Rectal smooth muscle tissue (tissue), 1 donor: Measurements from ENCODE around the gene TERB1.

ENCODE experiments used
- H3K27ac ChIP-seq: one replicate; pipeline ENCODE4 v1.7.0; 2013; ENCODE audit warnings: low read depth, low read length, inconsistent platforms
- H3K27me3 ChIP-seq: one replicate; pipeline ENCODE4 v1.7.0; 2013; ENCODE audit warnings: low read length; ENCODE audit not compliant: control insufficient read depth, insufficient read depth
- H3K36me3 ChIP-seq: one replicate; pipeline ENCODE4 v1.7.0; 2013; ENCODE audit warnings: low read length; ENCODE audit not compliant: control insufficient read depth, insufficient read depth
- H3K4me1 ChIP-seq: one replicate; pipeline ENCODE4 v1.7.0; 2013; ENCODE audit warnings: low read length; ENCODE audit not compliant: control insufficient read depth, insufficient read depth
- H3K4me3 ChIP-seq: one replicate; pipeline ENCODE4 v1.7.0; 2013; ENCODE audit warnings: low read length
- H3K9ac ChIP-seq: one replicate; pipeline ENCODE4 v1.7.0; 2013; ENCODE audit warnings: low read length

Gene TERB1

DNA sequence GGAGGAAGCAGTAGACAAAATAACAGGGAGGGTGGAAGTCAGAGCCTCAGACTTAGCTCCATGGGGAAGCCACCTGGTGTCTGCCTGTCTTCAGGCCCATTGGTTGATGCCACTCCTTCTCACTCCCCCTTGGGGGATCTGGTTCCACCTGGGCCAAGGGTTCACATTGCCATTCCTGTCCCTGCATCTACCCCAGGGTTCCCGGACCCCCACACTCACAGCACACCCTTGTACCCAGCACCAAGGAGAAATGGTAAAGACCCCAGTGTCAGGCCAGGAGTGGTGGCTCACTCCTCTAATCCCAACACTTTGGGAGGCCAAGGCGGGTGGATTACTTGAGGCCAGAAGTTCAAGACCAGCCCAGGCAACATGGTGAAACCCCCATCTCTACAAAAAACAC is 41.8 kb upstream of the TERB1 start:
- Histone ChIP-seq H3K9ac (no peak overlapping the region), H3K27me3 (peaks cover 10% of the 10 kb centered on the region), H3K4me3 (no peak overlapping the region), H3K36me3 (no peaks in the 10 kb centered on the region), H3K4me1 (no peaks in the 10 kb centered on the region), H3K27ac (no peak overlapping the region)

GRCh38 chr16:66842765-66843164 is 41.4 kb upstream of the TERB1 start:
- Histone ChIP-seq H3K9ac (no peak overlapping the region), H3K4me1 (no peaks in the 10 kb centered on the region), H3K27ac (no peak overlapping the region), H3K4me3 (no peak overlapping the region), H3K27me3 (peaks cover 10% of the 10 kb centered on the region), H3K36me3 (no peaks in the 10 kb centered on the region)

DNA sequence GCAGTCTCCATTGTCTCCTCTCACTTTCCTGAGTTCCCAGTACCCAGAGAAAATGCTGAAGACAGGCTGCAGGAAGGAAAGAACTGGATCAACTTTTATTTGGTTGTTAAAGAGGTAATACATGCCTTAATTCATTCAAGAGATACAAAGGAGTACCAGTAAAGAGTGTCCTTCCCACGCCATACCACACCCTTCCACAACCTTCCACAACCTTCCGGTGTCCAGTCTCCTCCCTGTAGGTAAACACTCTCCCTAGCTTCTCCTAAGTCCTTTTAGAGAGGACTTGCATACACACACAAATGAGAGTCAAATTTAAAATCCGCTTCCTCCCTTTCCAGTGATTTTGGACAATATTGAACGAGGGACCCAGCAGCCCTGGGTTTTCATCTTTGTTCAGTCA is 40.0 kb upstream of the TERB1 start:
- Histone ChIP-seq H3K36me3 (no peaks in the 10 kb centered on the region), H3K4me1 (no peaks in the 10 kb centered on the region), H3K27me3 (peaks cover 10% of the 10 kb centered on the region), H3K4me3 (no peak overlapping the region), H3K27ac (no peak overlapping the region), H3K9ac (no peak overlapping the region)

GRCh38 chr16:66840883-66841282 is 39.5 kb upstream of the TERB1 start:
- H3K27ac ChIP-seq: no peak overlapping the region
- H3K4me3 ChIP-seq: no peak overlapping the region
- H3K36me3 ChIP-seq: no peaks in the 10 kb centered on the region
- no peaks in the 10 kb centered on the region for H3K4me1 ChIP-seq
- H3K9ac ChIP-seq: no peak overlapping the region
- H3K27me3 ChIP-seq: peaks cover 10% of the 10 kb centered on the region

- Histone ChIP-seq H3K27ac (no peak overlapping the region), H3K4me1 (peaks cover 3% of the 10 kb centered on the region), H3K36me3 (no peaks in the 10 kb centered on the region), H3K27me3 (no peaks in the 10 kb centered on the region), H3K4me3 (no peak overlapping the region), H3K9ac (no peak overlapping the region)
Observed at GRCh38 chr16:66834746-66835145, 33.4 kb upstream of the TERB1 start.

- no peaks in the 10 kb centered on the region for H3K27me3 ChIP-seq
- H3K4me3 ChIP-seq: no peak overlapping the region
- no peak overlapping the region for H3K9ac ChIP-seq
- no peak overlapping the region for H3K27ac ChIP-seq
- H3K36me3 ChIP-seq: no peaks in the 10 kb centered on the region
- peaks cover 10% of the 10 kb centered on the region for H3K4me1 ChIP-seq
Observed at GRCh38 chr16:66832661-66833305, 31.4 kb upstream of the TERB1 start.

GRCh38 chr16:66832190-66832589 is 30.8 kb upstream of the TERB1 start:
- Histone ChIP-seq H3K4me3 (no peak overlapping the region), H3K36me3 (no peaks in the 10 kb centered on the region), H3K4me1 (peaks cover 10% of the 10 kb centered on the region), H3K27me3 (no peaks in the 10 kb centered on the region), H3K27ac (no peak overlapping the region), H3K9ac (no peak overlapping the region)

- H3K4me3 ChIP-seq: peak within 1 kb of the TSS; percentile 80
- no peaks in the 10 kb centered on the region for H3K36me3 ChIP-seq
- H3K4me1 ChIP-seq: peaks cover 10% of the 10 kb centered on the region
- H3K27me3 ChIP-seq: no peaks in the 10 kb centered on the region
- H3K9ac ChIP-seq: peak within 1 kb of the TSS; percentile 68
- H3K27ac ChIP-seq: peak within 1 kb of the TSS; percentile 93
Observed at GRCh38 chr16:66830422-66831404, 29.3 kb upstream of the TERB1 start, which contains the start of gene NAE1. NAE1 (minus strand) TSS chr16:66830976; CDS start chr16:66830899, 77 bp downstream.

DNA sequence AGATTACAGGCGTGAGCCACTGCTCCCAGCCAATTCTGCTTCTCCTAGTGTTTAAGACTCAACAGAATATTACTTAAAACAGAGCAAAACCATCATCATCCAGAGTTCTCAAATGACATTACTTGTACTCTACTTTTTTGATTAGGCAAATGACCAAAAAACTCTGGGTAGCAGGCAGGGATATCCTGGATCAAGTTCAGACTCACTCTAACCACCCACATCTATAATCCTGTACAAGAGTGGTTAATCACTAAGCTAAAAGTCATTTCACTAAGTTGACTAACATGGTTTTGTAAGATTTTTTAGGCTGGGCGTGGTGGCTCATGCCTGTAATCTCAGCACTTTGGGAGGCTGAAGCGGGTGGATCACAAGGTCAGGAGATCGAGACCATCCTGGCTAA is 22.6 kb upstream of the TERB1 start:
- Histone ChIP-seq H3K36me3 (peaks cover 9% of the 10 kb centered on the region), H3K27ac (no peak overlapping the region), H3K4me3 (no peak overlapping the region), H3K27me3 (no peaks in the 10 kb centered on the region), H3K4me1 (no peaks in the 10 kb centered on the region), H3K9ac (no peak overlapping the region)

GRCh38 chr16:66814734-66815133 is 13.3 kb upstream of the TERB1 start:
- Histone ChIP-seq H3K4me1 (no peaks in the 10 kb centered on the region), H3K27ac (no peak overlapping the region), H3K27me3 (no peaks in the 10 kb centered on the region), H3K4me3 (no peak overlapping the region), H3K9ac (no peak overlapping the region), H3K36me3 (peaks cover 18% of the 10 kb centered on the region)

DNA sequence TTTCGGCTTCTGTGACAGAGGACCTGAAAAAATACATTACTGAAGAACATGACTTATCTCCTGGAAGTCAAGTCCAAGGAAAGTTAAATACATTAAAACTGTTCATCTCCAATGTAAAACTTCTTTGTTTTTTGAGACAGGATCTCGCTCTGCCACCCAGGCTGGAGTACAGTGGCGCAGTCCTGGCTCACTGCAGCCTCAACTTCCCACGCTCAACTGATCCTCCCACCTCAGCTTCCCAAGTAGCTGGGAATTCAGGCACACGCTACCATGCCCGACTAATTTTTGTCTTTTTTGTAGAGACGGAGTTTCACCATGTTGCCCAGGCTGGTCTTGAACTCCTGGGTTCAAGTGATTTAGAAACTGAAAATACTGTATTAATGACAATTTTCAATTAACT is 9.7 kb upstream of the TERB1 start:
- Histone ChIP-seq H3K36me3 (peaks cover 10% of the 10 kb centered on the region), H3K9ac (no peak overlapping the region), H3K27ac (no peak overlapping the region), H3K27me3 (no peaks in the 10 kb centered on the region), H3K4me1 (no peaks in the 10 kb centered on the region), H3K4me3 (no peak overlapping the region)

DNA sequence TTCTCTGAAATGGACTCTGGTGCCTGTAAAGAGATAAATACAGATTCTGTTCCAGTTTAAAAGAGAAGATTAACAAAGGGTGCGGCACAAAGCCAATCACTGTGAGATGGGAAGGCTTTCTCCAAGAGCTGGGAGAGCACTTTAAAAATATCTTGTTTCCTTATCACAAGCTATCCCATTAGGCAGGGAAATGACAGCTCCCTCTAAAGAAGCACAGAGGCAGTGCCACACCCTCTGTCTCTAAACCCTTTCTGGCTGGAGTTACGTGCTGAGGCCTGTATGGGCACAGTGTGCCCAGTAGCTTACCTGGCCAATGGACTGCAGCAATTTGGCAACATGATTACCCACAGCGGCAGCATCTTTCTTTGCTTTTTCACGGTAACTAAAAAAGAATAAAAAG is 9.0 kb upstream of the TERB1 start:
- peaks cover 12% of the 10 kb centered on the region for H3K36me3 ChIP-seq
- H3K27me3 ChIP-seq: no peaks in the 10 kb centered on the region
- no peak overlapping the region for H3K9ac ChIP-seq
- H3K27ac ChIP-seq: no peak overlapping the region
- no peak overlapping the region for H3K4me3 ChIP-seq
- no peaks in the 10 kb centered on the region for H3K4me1 ChIP-seq
